GM19239 (cell line): Measurements from ENCODE around the gene ACAD8.

Source experiments
- DNase-seq: peaks from one replicate; pipeline ENCODE4 v3.0.0; 2011; ENCODE audit warnings: low spot score; ENCODE audit not compliant: insufficient read length
- FAIRE-seq: peaks from 2 replicates; lab custom pipeline; 2011; peaks lifted over from hg19 to GRCh38; lab: Jason Lieb, UNC

Gene ACAD8

GRCh38 chr11:134253188-134253993 is at the start of gene ACAD8, which contains the start of gene THYN1:
TSS of gene ACAD8 (plus strand) at chr11:134253568. CDS start at chr11:134253601, 33 bp downstream.
TSS of gene THYN1 (minus strand) at chr11:134253352. CDS start at chr11:134252882, 470 bp downstream.
- DNase-seq: peak; percentile 95
- peak; percentile 92 for FAIRE-seq

GRCh38 chr11:134205729-134206128 is 47.6 kb upstream of the ACAD8 start:
- DNase-seq (no peak), FAIRE-seq (no peak)

- no peak for FAIRE-seq
Measured at GRCh38 chr11:134206185-134206584, 47.2 kb upstream of the ACAD8 start.

GRCh38 chr11:134207538-134208239 is 45.7 kb upstream of the ACAD8 start:
- FAIRE-seq (no peak), DNase-seq (no peak)

More at GRCh38 chr11:134206185-134206584, 47.2 kb upstream of the ACAD8 start:
- no peak for DNase-seq

GRCh38 chr11:134215836-134216235 is 37.5 kb upstream of the ACAD8 start:
- no peak for DNase-seq
- no peak for FAIRE-seq

- no peak for FAIRE-seq
- no peak for DNase-seq
Measured at GRCh38 chr11:134216816-134217215, 36.6 kb upstream of the ACAD8 start.

GRCh38 chr11:134223121-134223520 is 30.2 kb upstream of the ACAD8 start:
- no peak for DNase-seq
- FAIRE-seq: no peak

- FAIRE-seq: peak; percentile 97
Measured at GRCh38 chr11:134223836-134224709, 29.3 kb upstream of the ACAD8 start, which contains the start of the genes NCAPD3 and VPS26B. TSS of gene NCAPD3 (minus strand) at chr11:134223967. CDS start at chr11:134223926, 41 bp downstream. TSS of gene VPS26B (plus strand) at chr11:134224671. CDS start at chr11:134225123, 452 bp downstream.

GRCh38 chr11:134224710-134225664 is 28.4 kb upstream of the ACAD8 start:
- FAIRE-seq: no peak
- DNase-seq: no peak

More at GRCh38 chr11:134223836-134224709, 29.3 kb upstream of the ACAD8 start, which contains the start of the genes NCAPD3 and VPS26B:
- peak; percentile 83 for DNase-seq

- DNase-seq (no peak), FAIRE-seq (no peak)
Measured at GRCh38 chr11:134226806-134227325, 26.5 kb upstream of the ACAD8 start.

- FAIRE-seq (peak; percentile 97), DNase-seq (peak; percentile 54)
Measured at GRCh38 chr11:134228625-134229024, 24.7 kb upstream of the ACAD8 start.

- FAIRE-seq: no peak
- no peak for DNase-seq
Measured at GRCh38 chr11:134229126-134229790, 24.1 kb upstream of the ACAD8 start.

GRCh38 chr11:134230339-134230738 is 23.0 kb upstream of the ACAD8 start:
- FAIRE-seq: no peak
- no peak for DNase-seq

- no peak for DNase-seq
- peak; percentile 71 for FAIRE-seq
Measured at GRCh38 chr11:134231958-134232659, 21.3 kb upstream of the ACAD8 start.

GRCh38 chr11:134233729-134234179 is 19.6 kb upstream of the ACAD8 start:
- FAIRE-seq (no peak), DNase-seq (no peak)

GRCh38 chr11:134235399-134235798 is 18.0 kb upstream of the ACAD8 start:
- FAIRE-seq (no peak), DNase-seq (no peak)

GRCh38 chr11:134236834-134237556 is 16.4 kb upstream of the ACAD8 start:
- FAIRE-seq: no peak
- DNase-seq: no peak
